Muscle of back (tissue), 11 donors: ENCODE results near the gene CPED1. TPM values are rescaled to one million over a fixed set of nuclear protein-coding genes. Genes with fewer than 3 reads are reported as not detected.
"Not testable (repeated sequence)": the region's sequence is repeated elsewhere in the genome, so short reads cannot be mapped to it uniquely, and the experiment has no call there.

Source experiments
- DNase-seq, 3 donors: peaks; one replicate each; pipeline versions ENCODE4 v3.0.0 to v3.0.0-alpha.2; 2013
- polyA plus RNA-seq, 10 donors: library from polyadenylated mRNA; unstranded; fragments of 120-200 nt; gene quantifications; one replicate each; pipeline ENCODE4 v1.2.1, GENCODE V29; 2013; ENCODE audit not compliant: insufficient read length in 10 of 10

Gene CPED1
- polyA plus RNA-seq, 10 donors = 8.7 to 34.2 (median 12.0) TPM

DNA sequence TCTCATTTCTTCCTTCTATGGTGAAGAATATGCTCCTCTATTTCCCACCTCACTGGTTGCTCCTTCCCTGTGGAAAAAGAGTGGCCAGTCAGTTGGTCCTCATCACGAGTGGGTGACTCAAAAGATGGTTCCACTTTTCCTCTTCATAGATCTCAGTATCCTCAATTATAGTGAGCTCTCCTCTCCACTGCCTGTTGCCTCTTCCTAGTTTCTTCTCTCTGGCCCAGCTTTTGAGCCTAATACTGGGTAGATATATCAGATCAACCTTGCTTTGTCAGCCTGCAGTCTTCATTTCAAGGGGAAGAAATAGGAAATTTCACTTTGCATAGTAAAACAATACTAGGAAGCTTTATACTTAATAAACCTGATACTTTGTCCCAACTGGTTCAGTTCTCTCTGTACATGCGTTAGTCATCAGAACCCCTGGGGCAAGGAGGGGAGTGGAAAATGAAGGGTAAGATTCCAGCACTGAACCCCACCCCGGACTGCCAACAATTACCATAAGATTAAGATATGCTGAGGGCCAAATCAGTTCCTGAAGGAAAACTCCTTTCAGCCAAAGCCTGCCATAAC lies 324.8 kb downstream of the CPED1 start:
- no peak for DNase-seq

DNA sequence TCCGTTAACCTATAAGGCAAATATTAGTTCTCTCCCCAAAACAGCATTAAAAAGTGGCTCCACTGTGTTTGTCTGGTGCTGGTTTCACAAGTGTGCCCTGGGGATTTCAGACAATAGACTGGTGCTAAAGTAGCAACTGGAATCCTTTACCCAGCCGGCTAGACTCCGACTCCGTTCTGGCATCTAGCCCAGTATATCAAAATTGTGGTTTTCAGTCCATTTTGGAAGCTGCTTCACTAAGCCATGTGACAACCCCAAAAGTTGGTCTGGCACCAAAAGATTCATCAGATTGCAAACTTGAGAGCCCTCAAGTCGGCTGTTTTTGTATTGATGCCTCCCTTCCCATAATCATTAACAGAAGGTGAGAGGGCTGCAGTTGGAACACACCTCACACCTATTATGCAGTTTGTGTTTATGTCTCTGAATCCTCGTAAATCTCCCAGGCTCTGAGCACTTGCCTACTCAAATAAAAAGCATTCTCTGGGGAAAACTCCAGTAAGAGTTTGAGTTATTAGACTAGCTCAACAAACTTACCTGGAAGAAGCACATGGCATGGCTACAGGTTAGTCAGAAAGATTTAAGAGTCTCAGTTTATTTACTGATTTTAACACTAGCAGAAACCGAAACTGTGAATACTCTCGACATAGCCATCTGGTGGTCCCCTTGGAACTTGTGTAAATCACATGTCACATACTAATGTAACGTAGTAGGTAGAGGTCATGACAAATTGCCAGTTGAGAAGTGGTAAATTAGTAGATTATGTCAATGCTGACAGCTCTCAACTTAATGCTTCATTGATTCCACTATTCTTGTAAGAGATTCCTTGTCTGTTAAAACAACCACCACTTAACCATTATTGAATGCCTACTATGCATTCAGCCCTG lies 325.5 kb downstream of the CPED1 start:
- DNase-seq = no peak

DNA sequence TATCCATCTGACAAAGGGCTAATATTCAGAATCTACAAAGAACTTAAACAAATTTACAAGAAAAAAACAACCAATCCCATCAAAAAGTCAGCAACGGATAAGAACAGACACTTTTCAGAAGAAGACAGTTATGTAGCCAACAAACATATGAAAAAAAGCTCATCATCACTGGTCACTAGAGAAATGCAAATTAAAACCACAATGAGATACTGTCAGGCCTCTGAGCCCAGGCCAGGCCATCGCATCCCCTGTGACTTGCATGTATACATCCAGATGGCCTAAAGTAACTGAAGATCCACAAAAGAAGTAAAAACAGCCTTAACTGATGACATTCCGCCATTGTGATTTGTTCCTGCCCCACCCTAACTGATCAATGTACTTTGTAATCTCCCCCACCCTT lies 326.7 kb downstream of the CPED1 start:
- DNase-seq = not testable (repeated sequence)

DNA sequence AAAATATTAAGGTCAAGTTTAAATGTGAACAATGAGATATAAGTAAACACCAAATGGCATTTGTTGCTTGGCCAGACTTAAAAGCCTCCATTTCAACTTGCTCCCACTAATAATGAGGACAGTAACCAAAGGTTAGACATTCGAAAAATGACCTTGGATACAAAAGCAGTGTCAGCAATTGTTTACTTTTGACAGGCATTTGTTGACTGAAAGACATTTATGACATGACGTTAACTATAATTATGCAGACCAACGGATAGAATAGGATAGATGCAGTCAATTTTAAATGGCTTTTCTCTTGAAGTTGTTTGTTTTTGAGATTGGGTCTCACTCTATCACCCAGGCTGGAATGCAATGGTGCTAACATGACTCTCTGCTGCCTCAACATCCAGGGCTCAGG lies 333.9 kb downstream of the CPED1 start:
- no peak for DNase-seq

DNA sequence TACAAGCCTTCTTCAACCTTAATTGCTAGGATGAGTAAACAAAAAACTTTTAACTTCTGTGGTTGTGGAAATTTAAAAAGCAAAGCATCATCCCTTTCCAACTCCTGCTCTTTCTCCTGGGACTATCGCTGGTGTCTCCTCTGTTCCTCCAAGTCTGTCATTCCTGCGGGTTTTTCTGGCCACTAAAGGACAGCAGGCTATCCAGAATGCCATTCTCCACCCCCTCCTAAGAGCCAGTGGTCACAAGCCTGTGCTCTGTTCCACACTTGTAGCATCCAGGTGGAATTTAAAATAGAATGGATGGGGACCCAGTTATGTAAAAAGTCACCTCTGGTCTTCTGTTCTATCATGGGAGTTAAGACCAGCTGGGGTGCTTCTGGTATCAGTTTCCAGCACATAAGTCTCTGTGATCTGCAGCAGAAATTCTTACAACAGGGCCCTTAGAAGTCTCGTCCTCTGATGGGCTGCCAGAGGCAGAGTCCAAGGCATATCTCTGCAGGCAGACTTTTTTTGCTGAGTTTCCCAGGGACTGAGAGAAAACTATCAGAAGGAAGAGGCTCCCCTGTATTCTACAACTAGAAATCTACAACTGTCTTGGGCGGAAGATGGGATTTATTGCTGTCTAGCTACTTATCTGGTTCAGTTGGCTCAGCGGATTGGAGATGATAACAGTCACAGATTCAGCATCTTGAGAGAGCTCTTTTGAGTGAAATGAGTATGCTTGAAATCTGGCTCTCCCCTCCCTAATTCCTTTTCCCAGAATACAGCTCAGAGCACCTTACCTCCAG lies 335.2 kb downstream of the CPED1 start:
- no peak for DNase-seq

DNA sequence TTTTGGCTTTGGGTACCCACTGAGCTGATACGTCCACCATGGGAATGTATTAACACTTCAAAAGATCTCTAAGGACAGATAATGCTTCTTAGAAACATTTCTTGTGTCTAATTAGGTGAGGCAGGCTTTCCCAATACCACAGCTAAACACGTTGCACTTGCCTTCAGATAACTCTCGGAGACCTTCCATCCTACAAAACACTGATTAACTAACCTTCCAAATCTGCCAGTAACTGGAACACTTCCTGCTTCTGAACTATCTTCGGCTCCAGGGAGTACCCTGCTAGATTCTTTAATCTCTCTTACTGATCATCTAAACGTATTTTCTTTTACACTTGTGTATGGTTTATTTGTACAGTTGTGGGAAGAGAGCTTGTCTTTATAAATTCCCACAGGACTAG lies 339.2 kb downstream of the CPED1 start:
- no peak for DNase-seq

DNA sequence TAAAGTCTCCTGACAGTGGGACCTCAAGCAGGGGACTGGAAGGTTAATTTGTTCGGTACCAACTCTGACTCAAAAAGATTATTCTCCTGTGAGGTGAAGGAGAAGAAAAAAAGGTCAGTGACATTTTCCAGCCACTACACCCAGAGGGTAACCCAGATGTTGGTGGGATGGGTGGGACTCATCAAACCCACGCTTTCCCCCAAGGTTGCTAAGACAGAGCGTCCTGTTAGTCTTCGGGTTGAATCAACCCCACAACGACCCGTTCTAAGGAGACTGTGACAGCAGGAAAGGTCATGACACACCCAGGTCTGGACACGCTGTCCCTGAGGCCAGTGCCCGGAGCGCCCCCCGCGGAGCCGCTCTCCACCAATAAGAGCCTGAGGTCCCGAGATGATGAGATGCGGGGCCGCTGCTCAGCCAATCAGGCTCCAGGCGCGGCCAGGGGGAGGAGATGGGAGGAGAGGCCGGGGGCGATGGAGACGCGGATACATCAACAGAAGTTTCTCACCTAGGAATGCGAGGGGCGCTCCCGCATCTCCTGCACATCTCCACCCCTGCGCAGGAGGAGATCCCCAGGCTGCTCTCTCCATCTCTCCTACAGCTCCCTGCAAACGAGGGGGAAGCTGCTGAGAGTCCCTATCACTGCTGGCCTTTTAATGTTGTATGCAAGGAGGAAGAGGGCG lies 340.1 kb downstream of the CPED1 start, which contains the start of gene WNT16:
Gene WNT16 (plus strand): TSS at position 493 of the 683 bp plus-strand sequence. CDS start 293 bp downstream, outside the sequence.
- peak in 1 of 3 donors; percentile 45 for DNase-seq

DNA sequence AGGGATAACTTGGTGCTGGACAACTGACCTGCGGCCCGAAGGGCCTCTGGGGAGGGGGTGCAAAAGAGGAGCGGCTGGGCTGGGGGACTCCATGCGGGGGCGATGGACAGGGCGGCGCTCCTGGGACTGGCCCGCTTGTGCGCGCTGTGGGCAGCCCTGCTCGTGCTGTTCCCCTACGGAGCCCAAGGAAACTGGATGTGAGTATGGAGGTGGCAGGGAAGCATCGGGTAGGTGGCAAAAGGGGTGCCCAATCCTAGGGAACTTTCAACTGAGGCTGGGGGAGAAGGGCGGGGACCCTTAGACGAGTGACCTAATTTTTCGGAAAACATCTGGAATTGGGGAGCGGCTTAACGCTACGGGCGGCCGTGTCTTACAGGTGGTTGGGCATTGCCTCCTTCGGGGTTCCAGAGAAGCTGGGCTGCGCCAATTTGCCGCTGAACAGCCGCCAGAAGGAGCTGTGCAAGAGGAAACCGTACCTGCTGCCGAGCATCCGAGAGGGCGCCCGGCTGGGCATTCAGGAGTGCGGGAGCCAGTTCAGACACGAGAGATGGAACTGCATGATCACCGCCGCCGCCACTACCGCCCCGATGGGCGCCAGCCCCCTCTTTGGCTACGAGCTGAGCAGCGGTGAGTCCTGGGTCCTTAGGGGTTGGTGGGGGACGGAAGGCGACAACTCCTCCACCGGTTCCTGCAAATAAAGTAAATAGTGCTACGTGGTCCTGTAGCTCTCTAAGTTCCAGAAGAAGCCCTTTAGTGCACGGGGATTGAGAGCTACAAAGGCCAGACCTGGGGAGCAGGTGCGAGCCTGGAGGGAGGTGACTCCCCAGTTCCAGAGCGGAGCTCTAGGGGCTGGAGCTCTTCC lies 340.9 kb downstream of the CPED1 start:
- DNase-seq = peak in 1 of 3 donors; percentile 40

DNA sequence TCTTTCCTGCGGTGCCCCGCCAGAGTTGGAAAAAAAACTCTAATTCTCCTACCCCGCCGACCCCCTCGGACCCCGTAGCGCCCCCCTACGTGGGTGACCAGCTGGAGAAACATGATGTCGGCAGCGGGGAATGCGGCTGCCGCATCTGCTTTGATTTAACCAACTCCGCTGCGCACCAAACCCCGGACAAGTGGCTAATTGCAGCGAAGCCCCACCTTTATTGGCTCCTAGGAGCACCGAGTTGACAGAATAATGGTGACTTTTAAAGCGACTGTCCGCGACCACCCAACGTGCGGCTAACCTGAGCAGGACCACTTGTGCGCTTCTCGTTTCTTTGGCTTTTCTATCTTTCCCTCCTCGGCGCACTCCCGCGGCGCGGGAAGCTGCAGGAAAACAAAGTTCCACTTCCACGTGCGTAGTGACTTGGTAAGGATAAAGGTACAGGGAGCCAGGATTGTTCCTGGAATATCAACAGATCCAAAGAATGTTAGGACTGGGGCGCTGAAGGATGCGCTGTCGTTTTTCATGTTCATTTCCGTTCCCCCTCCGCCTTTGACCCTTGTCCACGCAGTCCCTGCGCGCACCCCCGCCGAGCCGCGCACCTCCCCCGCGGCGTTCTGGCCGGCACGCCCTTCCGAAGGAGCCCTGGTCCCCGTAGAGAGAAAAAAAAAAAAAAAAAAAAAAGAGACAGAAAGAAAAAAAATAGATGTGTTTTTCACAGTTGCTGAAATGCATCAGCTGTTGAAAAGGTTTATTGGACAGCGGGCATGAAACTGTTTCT lies 341.7 kb downstream of the CPED1 start:
- peak in 1 of 3 donors; percentile 68 for DNase-seq

DNA sequence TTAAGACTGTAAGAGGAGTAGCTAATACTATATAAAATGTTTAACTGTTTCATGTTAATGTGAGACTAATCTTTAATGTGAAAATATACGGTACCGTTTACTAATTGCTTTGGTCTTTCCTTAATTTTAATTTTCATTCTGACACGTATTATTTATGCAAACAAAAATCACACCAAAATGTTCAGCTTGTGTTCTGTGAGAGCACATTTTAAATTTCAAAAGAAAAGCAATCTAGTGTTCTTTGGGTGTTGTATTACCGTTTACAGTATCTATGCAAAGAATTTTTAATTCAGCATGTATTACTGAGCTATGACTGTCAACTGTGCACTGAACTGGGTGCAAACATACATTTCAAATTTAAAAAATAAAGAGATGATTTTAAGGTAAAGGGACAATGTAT lies 342.5 kb downstream of the CPED1 start:
- no peak for DNase-seq

DNA sequence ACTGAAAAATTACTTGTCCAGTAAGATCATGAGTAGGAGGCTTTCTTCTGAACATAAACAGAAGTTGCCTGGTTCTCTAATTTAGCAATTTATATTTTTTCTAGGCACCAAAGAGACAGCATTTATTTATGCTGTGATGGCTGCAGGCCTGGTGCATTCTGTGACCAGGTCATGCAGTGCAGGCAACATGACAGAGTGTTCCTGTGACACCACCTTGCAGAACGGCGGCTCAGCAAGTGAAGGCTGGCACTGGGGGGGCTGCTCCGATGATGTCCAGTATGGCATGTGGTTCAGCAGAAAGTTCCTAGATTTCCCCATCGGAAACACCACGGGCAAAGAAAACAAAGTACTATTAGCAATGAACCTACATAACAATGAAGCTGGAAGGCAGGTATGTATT lies 343.1 kb downstream of the CPED1 start:
- DNase-seq = no peak

DNA sequence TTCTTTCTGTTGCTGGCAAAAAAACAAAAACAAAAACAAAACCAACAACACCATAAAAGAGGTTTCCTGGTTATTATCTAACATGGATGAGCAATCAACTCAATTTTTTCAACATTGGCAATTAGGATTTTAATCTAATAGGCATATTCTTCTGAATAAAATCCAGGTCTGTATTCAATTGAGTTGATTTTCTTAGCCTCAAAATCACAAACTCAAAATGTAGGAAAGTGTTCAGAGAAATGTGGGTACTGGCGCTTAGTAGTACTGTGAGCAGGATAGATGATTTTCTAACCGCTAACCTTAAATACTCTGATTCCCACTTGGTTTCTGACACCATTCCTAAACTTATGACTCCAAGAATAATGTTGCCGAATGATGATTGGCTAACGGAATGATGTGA lies 345.9 kb downstream of the CPED1 start:
- DNase-seq = no peak

DNA sequence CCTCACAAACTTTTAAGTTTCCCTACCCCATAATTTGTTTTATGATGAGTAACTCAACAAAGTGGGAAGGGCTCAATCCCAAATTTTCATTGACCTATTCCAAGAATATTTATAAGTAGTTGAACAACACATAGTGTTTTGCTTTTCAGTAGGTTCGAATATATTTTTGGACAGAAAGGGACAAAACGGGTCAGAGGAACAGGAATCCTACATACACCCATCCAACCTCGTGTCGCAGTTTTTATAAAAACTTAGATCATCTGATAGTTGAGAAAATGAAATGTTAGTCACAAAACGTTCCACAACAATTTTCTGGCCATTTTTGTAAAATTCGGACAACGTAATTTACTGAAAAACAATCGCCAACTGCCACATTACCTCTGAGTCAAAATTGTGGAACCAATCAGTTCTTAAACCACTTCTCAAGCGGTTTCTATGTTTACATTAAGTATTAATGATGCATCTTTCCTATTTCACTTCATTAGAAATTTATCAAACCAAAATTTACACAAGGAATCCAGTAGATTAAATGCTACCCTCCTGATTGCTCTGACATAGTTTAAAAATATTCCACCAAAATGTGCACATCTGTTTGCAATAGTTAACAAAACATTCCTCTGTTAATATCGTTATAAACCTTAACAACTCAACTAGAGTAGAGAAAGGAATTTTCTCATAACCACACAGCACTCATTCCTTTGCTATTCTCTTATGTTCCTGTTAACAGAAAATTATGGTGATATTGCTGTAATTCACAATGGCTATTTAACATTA lies 346.6 kb downstream of the CPED1 start:
- DNase-seq = no peak

DNA sequence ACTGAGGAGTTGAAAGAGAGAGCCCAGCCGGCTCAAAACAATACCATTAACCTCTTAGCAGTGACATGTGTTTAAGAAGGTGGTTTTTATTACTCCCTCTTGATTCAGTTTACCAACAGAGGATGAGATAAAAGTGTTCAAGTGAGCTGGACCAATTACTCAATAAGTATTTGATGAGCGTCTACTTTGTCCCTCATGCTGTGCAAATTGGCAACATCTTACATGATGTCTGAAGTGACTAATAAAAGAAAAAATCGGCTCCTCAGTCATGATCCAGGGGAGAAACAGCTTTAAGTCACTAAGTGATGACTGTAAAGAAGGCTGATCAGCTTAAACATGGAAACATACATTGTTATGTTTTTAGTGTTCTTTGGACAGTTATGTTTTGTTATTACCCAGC lies 348.1 kb downstream of the CPED1 start:
- DNase-seq = no peak

DNA sequence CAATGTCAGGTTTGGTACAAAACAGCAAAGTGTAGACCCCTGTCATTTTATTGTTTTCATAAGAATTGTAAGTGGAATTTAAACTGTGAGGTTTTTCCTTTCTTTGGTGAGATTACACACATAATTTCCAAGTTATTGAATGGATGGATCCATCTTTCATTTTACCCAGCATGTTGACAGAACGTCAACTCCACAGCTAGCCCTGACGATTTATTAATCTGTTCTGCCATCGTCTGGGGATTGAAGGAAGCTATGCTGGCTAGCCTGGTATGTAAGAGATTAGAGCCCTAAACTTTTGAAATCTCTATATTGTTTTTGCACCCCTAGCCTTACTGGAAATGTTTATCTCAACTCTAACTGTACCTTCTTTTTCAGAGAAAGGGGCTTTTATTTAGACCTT lies 348.9 kb downstream of the CPED1 start:
- peak in 1 of 3 donors; percentile 25 for DNase-seq

DNA sequence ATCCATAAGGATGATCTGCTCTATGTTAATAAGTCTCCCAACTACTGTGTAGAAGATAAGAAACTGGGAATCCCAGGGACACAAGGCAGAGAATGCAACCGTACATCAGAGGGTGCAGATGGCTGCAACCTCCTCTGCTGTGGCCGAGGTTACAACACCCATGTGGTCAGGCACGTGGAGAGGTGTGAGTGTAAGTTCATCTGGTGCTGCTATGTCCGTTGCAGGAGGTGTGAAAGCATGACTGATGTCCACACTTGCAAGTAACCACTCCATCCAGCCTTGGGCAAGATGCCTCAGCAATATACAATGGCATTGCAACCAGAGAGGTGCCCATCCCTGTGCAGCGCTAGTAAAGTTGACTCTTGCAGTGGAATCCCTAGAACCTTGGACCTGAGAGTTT lies 350.6 kb downstream of the CPED1 start:
- no peak for DNase-seq

DNA sequence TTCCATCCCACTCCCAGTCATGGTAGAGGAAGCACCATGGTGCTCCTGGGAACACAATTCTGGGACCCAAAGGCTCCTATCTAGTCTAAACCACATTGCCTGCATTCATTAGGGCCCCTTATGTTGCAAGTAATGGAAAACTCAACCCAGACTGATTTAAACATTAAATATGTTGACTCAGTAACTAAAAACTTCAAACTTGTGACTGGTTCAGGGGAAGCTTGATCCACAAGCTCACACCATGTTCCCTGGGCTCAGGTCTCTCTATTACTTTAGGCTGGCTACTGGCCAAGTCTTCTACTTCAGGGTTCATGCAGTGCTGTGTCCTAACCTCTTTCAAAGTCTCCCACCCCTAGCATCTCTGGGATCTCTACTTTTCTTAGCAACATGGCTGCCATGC lies 353.4 kb downstream of the CPED1 start:
- DNase-seq = no peak

DNA sequence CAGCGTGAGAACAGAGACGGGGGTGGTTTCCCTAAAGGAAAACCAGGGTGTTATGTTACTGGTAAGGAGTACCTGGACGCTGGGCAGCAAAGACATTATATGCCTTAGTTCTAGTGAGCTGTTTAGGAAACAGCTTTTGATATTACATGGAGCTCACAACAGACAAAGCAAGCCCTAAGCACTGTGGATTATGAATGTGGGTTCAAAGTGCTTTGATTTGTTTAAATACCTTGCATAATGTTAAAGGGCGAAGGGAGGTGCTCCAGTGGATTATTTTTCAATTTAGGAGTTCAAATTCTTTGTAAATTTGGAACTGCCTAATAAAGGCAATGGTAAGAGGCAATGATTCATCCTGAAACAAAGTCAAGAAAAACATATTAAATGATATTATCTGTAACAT lies 354.1 kb downstream of the CPED1 start:
- DNase-seq = no peak

DNA sequence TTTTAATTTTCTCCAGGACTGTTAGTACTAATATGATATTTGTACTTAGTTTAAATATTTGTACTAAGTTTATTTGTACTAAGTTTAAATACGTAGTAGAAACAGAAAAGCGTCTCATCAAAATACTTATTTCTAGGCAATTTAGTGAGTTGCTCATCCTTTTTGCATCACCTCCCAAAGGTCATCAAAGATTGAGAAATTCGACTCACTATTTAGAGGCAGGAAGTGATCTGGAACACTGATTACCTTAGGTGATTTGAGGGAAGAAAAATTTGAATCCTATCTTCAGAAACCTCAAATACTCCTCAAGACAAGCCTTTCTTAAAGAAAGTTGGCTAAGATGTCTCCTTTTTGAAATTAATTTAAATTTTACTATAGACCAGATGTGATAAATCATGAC lies 354.8 kb downstream of the CPED1 start:
- no peak for DNase-seq
